H9 (cell line): ENCODE measurements around the gene VPS41. TPM values are rescaled to one million over a fixed set of nuclear protein-coding genes. Genes with fewer than 3 reads are reported as not detected.

Experiments
- DNase-seq: peaks from one replicate; pipeline ENCODE4 v3.0.0-alpha.2; 2017
- H2AFZ ChIP-seq: one replicate; pipeline ENCODE4 v1.6.1; 2013; ENCODE audit warnings: mild to moderate bottlenecking, low read length, control low read depth, moderate library complexity
- H2AK5ac ChIP-seq: 2 replicates; pipeline ENCODE4 v1.6.1; 2013; ENCODE audit warnings: low read length, control low read depth, mixed read lengths; ENCODE audit not compliant: insufficient read length
- H2BK120ac ChIP-seq: one replicate; pipeline ENCODE4 v1.6.1; 2013; ENCODE audit warnings: low read depth, mild to moderate bottlenecking, low read length, control low read depth, inconsistent platforms; ENCODE audit not compliant: poor library complexity, severe bottlenecking
- H2BK12ac ChIP-seq: 2 replicates; pipeline ENCODE4 v1.6.1; 2013; ENCODE audit warnings: low read length, control low read depth, mixed read lengths, low read depth; ENCODE audit not compliant: insufficient read length
- H2BK15ac ChIP-seq: 2 replicates; pipeline ENCODE4 v1.6.1; 2013; ENCODE audit warnings: low read depth, low read length, control low read depth
- H2BK20ac ChIP-seq: one replicate; pipeline ENCODE4 v1.6.1; 2013; ENCODE audit warnings: low read depth, mild to moderate bottlenecking, low read length, control low read depth, inconsistent platforms; ENCODE audit not compliant: poor library complexity, severe bottlenecking
- H2BK5ac ChIP-seq: 2 replicates; pipeline ENCODE4 v1.6.1; 2013; ENCODE audit warnings: low read length, control low read depth, mixed read lengths; ENCODE audit not compliant: insufficient read length
- H3K14ac ChIP-seq: 2 replicates; pipeline ENCODE4 v1.6.1; 2013; ENCODE audit warnings: low read length, control low read depth; ENCODE audit not compliant: insufficient read depth
- H3K18ac ChIP-seq: 2 replicates; pipeline ENCODE4 v1.6.1; 2013; ENCODE audit warnings: low read depth, mild to moderate bottlenecking, mixed read lengths, low read length, control low read depth; ENCODE audit not compliant: insufficient read length
- H3K23ac ChIP-seq: 2 replicates; pipeline ENCODE4 v1.6.1; 2013; ENCODE audit warnings: low read length, control low read depth, mixed read lengths, low read depth; ENCODE audit not compliant: insufficient read length
- H3K23me2 ChIP-seq: 2 replicates; pipeline ENCODE4 v1.6.1; 2013; ENCODE audit warnings: low read depth, mild to moderate bottlenecking, mixed read lengths, low read length, control low read depth; ENCODE audit not compliant: insufficient read length, poor library complexity, severe bottlenecking
- H3K27ac ChIP-seq: 2 replicates; pipeline ENCODE4 v1.5.1; 2013; ENCODE audit warnings: low read length, control low read depth, mixed read lengths, low read depth; ENCODE audit not compliant: insufficient read length
- H3K27me3 ChIP-seq: 2 replicates; pipeline ENCODE4 v1.6.1; 2013; ENCODE audit warnings: low read length, control low read depth, inconsistent platforms; ENCODE audit not compliant: insufficient read depth
- H3K4ac ChIP-seq: 2 replicates; pipeline ENCODE4 v1.6.1; 2013; ENCODE audit warnings: low read depth, mild to moderate bottlenecking, control low read depth, inconsistent platforms, low read length, moderate library complexity
- H3K4me1 ChIP-seq: 2 replicates; pipeline ENCODE4 v1.6.1; 2013; ENCODE audit warnings: low read length, control low read depth, inconsistent platforms; ENCODE audit not compliant: insufficient read depth
- H3K4me2 ChIP-seq: 2 replicates; pipeline ENCODE4 v1.6.1; 2013; ENCODE audit warnings: low read length, control low read depth, mixed read lengths; ENCODE audit not compliant: insufficient read length, insufficient read depth
- H3K56ac ChIP-seq: 2 replicates; pipeline ENCODE4 v1.6.1; 2013; ENCODE audit warnings: low read depth, mild to moderate bottlenecking, mixed read lengths, low read length, control low read depth; ENCODE audit not compliant: insufficient read length
- H3K79me1 ChIP-seq: 2 replicates; pipeline ENCODE4 v1.6.1; 2013; ENCODE audit warnings: low read depth, mild to moderate bottlenecking, moderate library complexity, low read length, control low read depth, inconsistent platforms; ENCODE audit not compliant: insufficient read depth, poor library complexity, severe bottlenecking
- H3K79me2 ChIP-seq: 2 replicates; pipeline ENCODE4 v1.6.1; 2013; ENCODE audit warnings: low read length, control low read depth, inconsistent platforms; ENCODE audit not compliant: insufficient read depth
- H3K9ac ChIP-seq: 2 replicates; pipeline ENCODE4 v1.6.1; 2013; ENCODE audit warnings: low read length, control low read depth, mixed read lengths; ENCODE audit not compliant: insufficient read length; ENCODE audit errors: extremely low read depth
- H3K9me3 ChIP-seq: one replicate; pipeline ENCODE4 v1.6.1; 2013; ENCODE audit warnings: low read depth, low read length, inconsistent platforms; ENCODE audit not compliant: control insufficient read depth
- H3T11ph ChIP-seq: one replicate; pipeline ENCODE4 v1.6.1; 2013; ENCODE audit warnings: mild to moderate bottlenecking, low read length, control low read depth, inconsistent platforms
- H4K20me1 ChIP-seq: one replicate; pipeline ENCODE4 v1.6.1; 2013; ENCODE audit not compliant: control insufficient read depth, insufficient read length, insufficient read depth
- H4K5ac ChIP-seq: 2 replicates; pipeline ENCODE4 v1.6.1; 2013; ENCODE audit warnings: low read depth, mild to moderate bottlenecking, mixed read lengths, low read length, control low read depth; ENCODE audit not compliant: insufficient read length
- H4K8ac ChIP-seq: replicated peaks from 2 replicates; pipeline ENCODE4 v1.6.1; 2013; ENCODE audit warnings: low read length, control low read depth, mixed read lengths, low read depth; ENCODE audit not compliant: insufficient read length
- H4K91ac ChIP-seq: 2 replicates; pipeline ENCODE4 v1.6.1; 2013; ENCODE audit warnings: low read depth, mild to moderate bottlenecking, moderate library complexity, mixed read lengths, low read length, control low read depth; ENCODE audit not compliant: insufficient read length
- H3K27ac Mint-ChIP-seq, 3 experiments: 2 replicates in 2 of 3; 3 replicates in 1 of 3; pipeline ENCODE4 v1.8.0; 2020 to 2021; ENCODE audit warnings: mixed read lengths in 3 of 3, mild to moderate bottlenecking in 1 of 3, moderate library complexity in 1 of 3
- H3K27me3 Mint-ChIP-seq: 2 replicates; pipeline ENCODE4 v1.8.0; 2021; ENCODE audit warnings: low read depth, mild to moderate bottlenecking, moderate library complexity, mixed read lengths
- H3K36me3 Mint-ChIP-seq, 3 experiments: 2 replicates in 2 of 3; 3 replicates in 1 of 3; pipeline ENCODE4 v1.8.0; 2020 to 2021; ENCODE audit warnings: low read depth in 3 of 3, mixed read lengths in 3 of 3; ENCODE audit not compliant: insufficient read depth in 1 of 3
- H3K4me1 Mint-ChIP-seq, 2 experiments: 2 replicates each; pipeline ENCODE4 v1.8.0; 2020; ENCODE audit warnings: mixed read lengths in 2 of 2
- H3K4me3 Mint-ChIP-seq, 2 experiments: 2 replicates in 1 of 2; 3 replicates in 1 of 2; pipeline ENCODE4 v1.8.0; 2020 to 2021; ENCODE audit warnings: mild to moderate bottlenecking in 2 of 2, mixed read lengths in 2 of 2, moderate library complexity in 1 of 2
- H3K9me3 Mint-ChIP-seq, 2 experiments: 2 replicates in 1 of 2; 3 replicates in 1 of 2; pipeline ENCODE4 v1.8.0; 2020; ENCODE audit warnings: mild to moderate bottlenecking in 2 of 2, mixed read lengths in 2 of 2, moderate library complexity in 1 of 2
- WGBS: extraction: QIAGEN DNeasy Blood & Tissue Kit; methylation state at CpG from one replicate; pipeline ENCODE4 v1.1.7; 2013; ENCODE audit warnings: missing lambda C conversion rate, low lambda C conversion rate, mixed read lengths; ENCODE audit not compliant: insufficient read length; ENCODE audit errors: extremely low coverage; 5-methylcytosine and 5-hydroxymethylcytosine counted together
- total RNA-seq: library from RNA; stranded (reverse); gene quantifications from 2 replicates; pipeline ENCODE4 v1.2.1, GENCODE V29; 2021
- TF ChIP-seq, protein P1 (sequence below): fragments of 200-600 bp; sonication (generic); conservative IDR thresholded peaks from 3 replicates; pipeline ENCODE4 v1.8.0; 2021; ENCODE audit warnings: antibody characterized with exemption, mild to moderate bottlenecking

Gene VPS41
- total RNA-seq, 1 experiment from 2014 or later = 49.3 TPM

- Histone ChIP-seq H3K79me1 (no peaks in the 10 kb centered on the region), H3K79me2 (no peaks in the 10 kb centered on the region), H3K27me3 (no peaks in the 10 kb centered on the region), H4K20me1 (no peaks in the 10 kb centered on the region), H2AK5ac (no peak overlapping the region), H2BK15ac (no peak overlapping the region), H3K23me2 (no peaks in the 10 kb centered on the region), H2BK120ac (no peak overlapping the region), H3K4me2 (no peak overlapping the region), H3K14ac (no peak overlapping the region), H3K9ac (no peak overlapping the region), H4K5ac (no peak overlapping the region), H3T11ph (no peak overlapping the region), H2AFZ (no peak overlapping the region), H3K23ac (no peak overlapping the region), H4K91ac (no peak overlapping the region), H3K56ac (no peak overlapping the region), H2BK20ac (no peak overlapping the region), H3K18ac (no peak overlapping the region), H3K27ac (no peak overlapping the region), H4K8ac (no peak overlapping the region), H3K4me1 (no peaks in the 10 kb centered on the region), H2BK5ac (no peak overlapping the region), H3K4ac (no peak overlapping the region), H3K9me3 (no peaks in the 10 kb centered on the region), H2BK12ac (no peak overlapping the region)
- H3K27ac Mint-ChIP-seq = no peak overlapping the region
- TF ChIP-seq, protein P1, sequence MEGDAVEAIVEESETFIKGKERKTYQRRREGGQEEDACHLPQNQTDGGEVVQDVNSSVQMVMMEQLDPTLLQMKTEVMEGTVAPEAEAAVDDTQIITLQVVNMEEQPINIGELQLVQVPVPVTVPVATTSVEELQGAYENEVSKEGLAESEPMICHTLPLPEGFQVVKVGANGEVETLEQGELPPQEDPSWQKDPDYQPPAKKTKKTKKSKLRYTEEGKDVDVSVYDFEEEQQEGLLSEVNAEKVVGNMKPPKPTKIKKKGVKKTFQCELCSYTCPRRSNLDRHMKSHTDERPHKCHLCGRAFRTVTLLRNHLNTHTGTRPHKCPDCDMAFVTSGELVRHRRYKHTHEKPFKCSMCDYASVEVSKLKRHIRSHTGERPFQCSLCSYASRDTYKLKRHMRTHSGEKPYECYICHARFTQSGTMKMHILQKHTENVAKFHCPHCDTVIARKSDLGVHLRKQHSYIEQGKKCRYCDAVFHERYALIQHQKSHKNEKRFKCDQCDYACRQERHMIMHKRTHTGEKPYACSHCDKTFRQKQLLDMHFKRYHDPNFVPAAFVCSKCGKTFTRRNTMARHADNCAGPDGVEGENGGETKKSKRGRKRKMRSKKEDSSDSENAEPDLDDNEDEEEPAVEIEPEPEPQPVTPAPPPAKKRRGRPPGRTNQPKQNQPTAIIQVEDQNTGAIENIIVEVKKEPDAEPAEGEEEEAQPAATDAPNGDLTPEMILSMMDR = no peak
- H3K36me3 Mint-ChIP-seq = peaks cover 0 to 7% (median 0%) of the 10 kb centered on the region in 3 experiments; a peak in 3 of 7 replicates
- H3K27me3 Mint-ChIP-seq = no peaks in the 10 kb centered on the region
- peaks cover 3 to 6% of the 10 kb centered on the region in 2 experiments; a peak in 2 of 5 replicates for H3K9me3 Mint-ChIP-seq
- H3K4me1 Mint-ChIP-seq = peaks cover 0 to 4% of the 10 kb centered on the region in 2 experiments; a peak in 2 of 4 replicates
- DNase-seq = no peak
- H3K4me3 Mint-ChIP-seq = no peak overlapping the region
- no CpG with 5 or more reads among the region's 3 CpGs for WGBS
Observed at GRCh38 chr7:38699471-38699870, 209.5 kb downstream of the VPS41 start.
